Rectal smooth muscle tissue (tissue), 1 donor: ENCODE measurements around the gene TXLNA.

Source experiments
- H3K27ac ChIP-seq: one replicate; pipeline ENCODE4 v1.7.0; 2013; ENCODE audit warnings: low read depth, low read length, inconsistent platforms
- H3K27me3 ChIP-seq: one replicate; pipeline ENCODE4 v1.7.0; 2013; ENCODE audit warnings: low read length; ENCODE audit not compliant: control insufficient read depth, insufficient read depth
- H3K36me3 ChIP-seq: one replicate; pipeline ENCODE4 v1.7.0; 2013; ENCODE audit warnings: low read length; ENCODE audit not compliant: control insufficient read depth, insufficient read depth
- H3K4me1 ChIP-seq: one replicate; pipeline ENCODE4 v1.7.0; 2013; ENCODE audit warnings: low read length; ENCODE audit not compliant: control insufficient read depth, insufficient read depth
- H3K4me3 ChIP-seq: one replicate; pipeline ENCODE4 v1.7.0; 2013; ENCODE audit warnings: low read length
- H3K9ac ChIP-seq: one replicate; pipeline ENCODE4 v1.7.0; 2013; ENCODE audit warnings: low read length

TXLNA gene

GRCh38 chr1:32187850-32188249 is 8.4 kb downstream of the TXLNA start:
- peaks cover 50% of the 10 kb centered on the region for H3K36me3 ChIP-seq
- H3K27ac ChIP-seq: no peak overlapping the region
- no peak overlapping the region for H3K9ac ChIP-seq
- H3K27me3 ChIP-seq: no peaks in the 10 kb centered on the region
- no peaks in the 10 kb centered on the region for H3K4me1 ChIP-seq
- no peak overlapping the region for H3K4me3 ChIP-seq

DNA sequence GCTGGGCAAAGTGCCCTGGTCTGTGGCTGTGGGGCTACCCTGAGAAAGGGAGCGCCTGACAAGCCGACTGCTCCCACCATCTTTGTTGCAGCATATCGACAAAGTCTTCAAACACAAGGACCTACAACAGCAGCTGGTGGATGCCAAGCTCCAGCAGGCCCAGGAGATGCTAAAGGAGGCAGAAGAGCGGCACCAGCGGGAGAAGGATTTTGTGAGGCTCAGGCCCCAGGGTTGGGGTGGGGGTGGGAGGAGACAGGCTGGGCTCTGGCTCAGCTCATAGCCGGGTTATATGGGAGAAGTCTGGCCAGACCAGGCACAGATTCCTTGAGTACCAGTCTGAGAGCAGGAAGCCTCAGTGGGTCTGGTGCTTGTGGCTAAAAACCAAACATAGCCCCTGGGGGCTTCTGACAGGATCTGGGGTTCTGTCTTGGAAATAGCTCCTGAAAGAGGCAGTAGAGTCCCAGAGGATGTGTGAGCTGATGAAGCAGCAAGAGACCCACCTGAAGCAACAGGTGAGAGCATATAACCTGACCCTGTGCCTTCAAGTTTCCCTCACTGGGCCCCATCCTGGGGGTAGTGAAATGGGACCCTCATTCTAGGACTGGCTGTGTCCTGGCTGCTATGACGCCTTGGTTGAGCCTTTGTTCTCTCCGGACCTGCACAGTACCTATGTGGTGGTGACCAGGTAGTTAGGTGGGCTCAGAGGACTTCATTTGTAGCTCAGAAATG is 12.9 kb downstream of the TXLNA start:
- H3K9ac ChIP-seq: no peak overlapping the region
- no peaks in the 10 kb centered on the region for H3K4me1 ChIP-seq
- peaks cover 58% of the 10 kb centered on the region for H3K36me3 ChIP-seq
- H3K4me3 ChIP-seq: no peak overlapping the region
- H3K27me3 ChIP-seq: no peaks in the 10 kb centered on the region
- H3K27ac ChIP-seq: no peak overlapping the region

DNA sequence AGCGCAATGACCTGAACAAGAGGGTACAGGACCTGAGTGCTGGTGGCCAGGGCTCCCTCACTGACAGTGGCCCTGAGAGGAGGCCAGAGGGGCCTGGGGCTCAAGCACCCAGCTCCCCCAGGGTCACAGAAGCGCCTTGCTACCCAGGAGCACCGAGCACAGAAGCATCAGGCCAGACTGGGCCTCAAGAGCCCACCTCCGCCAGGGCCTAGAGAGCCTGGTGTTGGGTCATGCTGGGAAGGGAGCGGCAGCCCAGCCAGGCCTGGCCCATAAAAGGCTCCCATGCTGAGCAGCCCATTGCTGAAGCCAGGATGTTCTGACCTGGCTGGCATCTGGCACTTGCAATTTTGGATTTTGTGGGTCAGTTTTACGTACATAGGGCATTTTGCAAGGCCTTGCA is 15.5 kb downstream of the TXLNA start:
- no peak overlapping the region for H3K9ac ChIP-seq
- H3K4me3 ChIP-seq: no peak overlapping the region
- no peaks in the 10 kb centered on the region for H3K27me3 ChIP-seq
- H3K27ac ChIP-seq: no peak overlapping the region
- H3K36me3 ChIP-seq: peaks cover 48% of the 10 kb centered on the region
- peaks cover 7% of the 10 kb centered on the region for H3K4me1 ChIP-seq

- no peak overlapping the region for H3K27ac ChIP-seq
These were observed 16.1 kb downstream of the TXLNA start for GRCh38 chr1:32195531-32195930.

GRCh38 chr1:32195972-32196823 is 16.7 kb downstream of the TXLNA start:
- no peak overlapping the region for H3K4me3 ChIP-seq
- H3K27ac ChIP-seq: no peak overlapping the region
- peaks cover 9% of the 10 kb centered on the region for H3K4me1 ChIP-seq
- no peaks in the 10 kb centered on the region for H3K27me3 ChIP-seq
- no peak overlapping the region for H3K9ac ChIP-seq
- H3K36me3 ChIP-seq: peaks cover 41% of the 10 kb centered on the region

More at GRCh38 chr1:32195531-32195930, 16.1 kb downstream of the TXLNA start:
- peaks cover 44% of the 10 kb centered on the region for H3K36me3 ChIP-seq
- H3K9ac ChIP-seq: no peak overlapping the region
- H3K4me1 ChIP-seq: peaks cover 8% of the 10 kb centered on the region
- H3K27me3 ChIP-seq: no peaks in the 10 kb centered on the region
- H3K4me3 ChIP-seq: no peak overlapping the region

DNA sequence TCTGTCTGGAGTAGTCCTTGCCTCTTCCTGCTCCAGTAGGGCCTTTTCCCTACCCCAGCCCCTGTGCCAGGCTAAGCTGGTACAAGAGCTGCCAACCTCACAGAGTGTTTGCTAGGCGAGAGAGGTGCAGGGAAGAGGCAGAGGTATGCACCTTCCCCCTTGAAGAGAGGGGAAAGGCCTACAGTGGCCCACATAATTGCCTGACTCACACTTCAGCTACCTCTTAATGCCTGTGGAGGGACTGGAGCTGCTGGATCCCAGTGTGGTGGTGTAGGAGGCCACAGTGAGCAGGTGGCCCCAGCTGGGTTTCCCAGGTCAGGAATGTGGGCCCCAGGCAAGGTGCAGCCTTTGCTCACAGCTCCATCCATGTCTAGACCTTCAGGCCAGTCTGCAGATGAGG is 17.6 kb downstream of the TXLNA start:
- no peaks in the 10 kb centered on the region for H3K27me3 ChIP-seq
- H3K4me1 ChIP-seq: peaks cover 18% of the 10 kb centered on the region
- H3K27ac ChIP-seq: no peak overlapping the region
- H3K4me3 ChIP-seq: no peak overlapping the region
- peaks cover 32% of the 10 kb centered on the region for H3K36me3 ChIP-seq
- H3K9ac ChIP-seq: no peak overlapping the region

GRCh38 chr1:32197837-32198236 is 18.4 kb downstream of the TXLNA start:
- Histone ChIP-seq H3K9ac (no peak overlapping the region), H3K4me3 (no peak overlapping the region), H3K27me3 (no peaks in the 10 kb centered on the region), H3K36me3 (peaks cover 25% of the 10 kb centered on the region), H3K27ac (no peak overlapping the region), H3K4me1 (peaks cover 18% of the 10 kb centered on the region)

DNA sequence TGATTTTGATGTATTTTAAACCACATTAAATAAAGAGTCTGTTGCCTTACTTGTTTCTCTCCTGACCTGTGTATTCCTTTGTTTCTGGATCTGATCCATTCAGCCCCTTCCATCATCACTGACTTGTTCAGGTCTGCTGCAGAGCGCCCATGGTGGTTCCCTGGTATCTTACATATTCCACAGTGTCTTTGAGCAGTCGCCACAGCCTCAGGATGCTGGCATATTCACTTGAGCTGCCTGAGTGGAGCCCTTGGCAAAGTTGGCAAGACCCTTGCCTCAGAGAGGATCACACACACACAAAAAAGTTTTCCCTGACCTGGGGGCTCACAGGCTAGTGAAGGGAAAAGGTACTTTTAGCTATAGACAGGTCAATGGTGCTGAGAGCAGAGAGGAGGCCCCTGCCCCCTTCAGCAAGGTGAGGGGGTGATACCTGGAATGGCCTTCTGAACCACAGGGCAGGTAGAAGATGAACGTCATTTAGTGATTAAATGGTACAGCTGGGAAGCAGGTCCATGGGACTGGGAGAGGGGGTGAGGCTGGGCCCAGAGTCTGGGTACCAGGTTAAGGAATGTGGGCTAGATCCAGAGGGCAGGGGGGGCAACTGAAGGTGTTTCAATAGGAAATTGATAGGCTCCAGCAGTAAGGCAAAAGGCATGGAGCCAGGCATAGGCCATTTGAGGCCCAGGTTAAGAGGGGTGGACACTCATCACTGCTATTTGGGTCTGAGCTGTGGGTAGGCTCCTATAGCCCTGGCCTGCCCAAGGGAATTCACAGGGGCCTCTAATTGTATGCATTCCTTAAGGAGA is 19.0 kb downstream of the TXLNA start:
- Histone ChIP-seq H3K27me3 (no peaks in the 10 kb centered on the region), H3K9ac (no peak overlapping the region), H3K4me1 (peaks cover 18% of the 10 kb centered on the region), H3K27ac (no peak overlapping the region), H3K4me3 (no peak overlapping the region), H3K36me3 (peaks cover 24% of the 10 kb centered on the region)

DNA sequence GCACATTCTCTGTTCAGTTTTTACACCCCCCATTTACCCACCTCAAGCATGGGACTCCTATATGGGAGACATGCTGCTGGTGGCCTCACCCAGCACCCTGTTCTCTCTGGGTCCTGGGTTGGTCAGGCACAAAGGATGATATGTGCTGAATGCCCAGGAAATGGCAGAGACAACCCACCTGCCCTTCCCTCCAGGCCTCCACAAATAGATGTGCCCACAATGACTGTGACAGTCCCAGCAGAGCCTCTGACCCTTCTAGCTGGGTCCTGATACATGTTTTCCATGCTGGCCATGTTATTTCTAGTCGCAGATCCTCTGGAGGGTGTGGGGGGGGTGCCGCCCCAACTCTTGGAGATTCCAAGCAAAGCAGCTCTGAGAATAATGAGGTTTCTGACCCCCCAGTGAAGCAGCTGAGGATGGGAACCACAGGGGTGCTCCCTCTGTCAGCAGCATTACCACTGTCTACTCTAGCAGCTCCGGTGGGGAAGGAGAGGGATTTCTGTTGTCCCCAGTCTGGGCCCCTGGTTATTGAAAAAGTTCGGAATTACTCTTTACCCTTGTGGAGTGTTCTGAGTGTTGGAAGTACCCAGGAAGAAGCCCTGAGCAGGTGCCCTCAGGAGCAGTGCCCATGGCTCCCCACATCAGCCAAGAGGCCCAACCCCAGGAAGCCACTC is 19.7 kb downstream of the TXLNA start:
- Histone ChIP-seq H3K4me3 (no peak overlapping the region), H3K9ac (no peak overlapping the region), H3K27ac (no peak overlapping the region), H3K4me1 (peaks cover 18% of the 10 kb centered on the region), H3K36me3 (peaks cover 19% of the 10 kb centered on the region), H3K27me3 (no peaks in the 10 kb centered on the region)

- H3K4me3 ChIP-seq: peak overlapping the region; percentile 74
- H3K27me3 ChIP-seq: no peaks in the 10 kb centered on the region
- H3K4me1 ChIP-seq: peaks cover 18% of the 10 kb centered on the region
- peak overlapping the region; percentile 91 for H3K27ac ChIP-seq
- peaks cover 16% of the 10 kb centered on the region for H3K36me3 ChIP-seq
- H3K9ac ChIP-seq: no peak overlapping the region
These were observed 20.2 kb downstream of the TXLNA start for GRCh38 chr1:32199717-32200072.

GRCh38 chr1:32200226-32201010 is 20.9 kb downstream of the TXLNA start, which contains the start of gene CCDC28B:
TSS of gene CCDC28B (plus strand) at chr1:32200595. CDS start at chr1:32201936, 1,341 bp downstream.
- Histone ChIP-seq H3K27ac (peak within 1 kb of the TSS; percentile 91), H3K27me3 (no peaks in the 10 kb centered on the region), H3K36me3 (peaks cover 9% of the 10 kb centered on the region), H3K4me1 (peaks cover 21% of the 10 kb centered on the region), H3K9ac (peak within 1 kb of the TSS; percentile 53), H3K4me3 (peak within 1 kb of the TSS; percentile 74)
